Activated CD8-positive, alpha-beta T cell treated with anti-CD3 and anti-CD28 coated beads, Interleukin-2, amount 10 ng/mL, durations not matched to agents 7 days and 5 days (primary cell): ENCODE results near the gene NUP153. TPM values are rescaled to one million over a fixed set of nuclear protein-coding genes. Genes with fewer than 3 reads are reported as not detected.
"Not testable (repeated sequence)": the region's sequence is repeated elsewhere in the genome, so short reads cannot be mapped to it uniquely, and the experiment has no call there.

Experiments used
- ATAC-seq: fragments of 150-1000 bp; cut with Tn5 transposase; one replicate; pipeline ENCODE4 v1.10.0; 2021; ENCODE audit warnings: moderate library complexity
- CTCF ChIA-PET: fragments of 350-600 bp; sonication (Branson Sonifier 250); formaldehyde crosslinking; loops from one replicate; lab custom pipeline; 2021; ENCODE audit warnings: antibody characterized with exemption; lab: Charles Lee
- POLR2A ChIA-PET: fragments of 350-600 bp; sonication (Branson Sonifier 250); formaldehyde crosslinking; loops from one replicate; lab custom pipeline; 2021; ENCODE audit warnings: antibody characterized with exemption; lab: Charles Lee
- DNase-seq: peaks from one replicate; pipeline ENCODE4 v3.0.0-alpha.2; 2020
- H3K27ac Mint-ChIP-seq: one replicate; pipeline ENCODE4 v1.8.0; 2021; ENCODE audit warnings: mild to moderate bottlenecking, mixed read lengths
- H3K27me3 Mint-ChIP-seq: one replicate; pipeline ENCODE4 v1.8.0; 2021; ENCODE audit warnings: low read depth, mixed read lengths
- H3K36me3 Mint-ChIP-seq: one replicate; pipeline ENCODE4 v1.8.0; 2021; ENCODE audit warnings: low read depth, mixed read lengths
- H3K4me1 Mint-ChIP-seq: one replicate; pipeline ENCODE4 v1.8.0; 2021; ENCODE audit warnings: low read depth, mixed read lengths
- H3K4me3 Mint-ChIP-seq: one replicate; pipeline ENCODE4 v1.8.0; 2021; ENCODE audit warnings: mild to moderate bottlenecking, mixed read lengths
- H3K9me3 Mint-ChIP-seq: one replicate; pipeline ENCODE4 v1.8.0; 2022; ENCODE audit warnings: mixed read lengths; ENCODE audit not compliant: insufficient read depth
- total RNA-seq, 2 experiments: library from RNA; stranded (reverse); gene quantifications; one replicate each; pipeline ENCODE4 v1.2.3, GENCODE V29; 2021

NUP153 gene
- total RNA-seq, 2 experiments from 2014 or later, result 72.2 to 73.6 TPM

DNA sequence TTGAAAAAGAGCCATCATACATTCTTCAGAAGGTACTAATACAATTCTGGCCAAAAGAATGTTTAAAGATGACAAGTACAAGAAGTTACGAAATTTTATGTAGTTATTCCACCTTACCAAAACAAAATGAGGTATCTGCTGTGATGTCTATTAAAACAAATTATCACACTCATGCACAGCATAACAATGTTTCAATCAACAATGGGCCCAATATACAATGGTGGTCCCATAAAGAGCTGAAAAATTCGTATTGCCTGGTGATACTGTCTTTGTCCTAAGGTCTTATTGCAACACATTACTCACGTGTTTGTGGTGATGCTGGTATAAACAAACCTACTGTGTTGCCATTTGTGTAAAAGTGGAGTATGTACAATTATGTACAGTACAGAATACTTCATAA, 3.6 kb upstream of the NUP153 start:
- DNase-seq, result no peak
- Mint-ChIP-seq H3K27ac (no peak overlapping the region), H3K36me3 (peaks cover 22% of the 10 kb centered on the region), H3K9me3 (no peaks in the 10 kb centered on the region), H3K4me3 (no peak overlapping the region), H3K27me3 (no peaks in the 10 kb centered on the region), H3K4me1 (peaks cover 30% of the 10 kb centered on the region)
- ChIA-PET CTCF (no interaction called here), POLR2A (interaction anchor here (0.7 kb wide), 1 partner anchor 115 kb away, joined by 3 read pairs; no protein-coding TSS in a partner anchor)
- no peak for ATAC-seq

DNA sequence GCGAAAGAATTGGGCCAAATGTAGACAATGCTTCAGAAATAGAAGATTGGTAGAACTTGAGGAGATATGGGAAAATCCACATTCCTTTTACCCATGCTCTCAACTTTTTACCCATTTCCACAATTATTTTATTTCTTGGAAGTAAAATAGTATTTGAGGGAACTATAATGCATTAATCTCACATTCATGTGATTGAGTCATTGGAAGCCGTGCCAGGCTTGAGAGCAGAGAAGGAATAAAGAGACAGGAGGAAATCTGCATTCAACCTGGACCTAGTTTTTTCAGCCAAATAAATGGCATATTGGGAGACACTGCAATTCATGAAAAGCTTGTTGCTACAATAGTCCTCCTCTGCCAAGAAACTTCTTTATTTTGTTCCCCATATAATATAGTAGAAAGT, 2.8 kb upstream of the NUP153 start:
- Mint-ChIP-seq H3K4me1 (peaks cover 22% of the 10 kb centered on the region), H3K4me3 (no peak overlapping the region), H3K27ac (no peak overlapping the region), H3K9me3 (no peaks in the 10 kb centered on the region), H3K36me3 (peaks cover 22% of the 10 kb centered on the region), H3K27me3 (no peaks in the 10 kb centered on the region)
- DNase-seq, result no peak
- ChIA-PET POLR2A (interaction anchor here (1.0 kb wide), 1 partner anchor 12 kb away, joined by 3 read pairs; no protein-coding TSS in a partner anchor), CTCF (interaction anchor here (0.7 kb wide), 1 partner anchor 96 kb away, joined by 3 read pairs; no protein-coding TSS in a partner anchor)
- no peak for ATAC-seq

DNA sequence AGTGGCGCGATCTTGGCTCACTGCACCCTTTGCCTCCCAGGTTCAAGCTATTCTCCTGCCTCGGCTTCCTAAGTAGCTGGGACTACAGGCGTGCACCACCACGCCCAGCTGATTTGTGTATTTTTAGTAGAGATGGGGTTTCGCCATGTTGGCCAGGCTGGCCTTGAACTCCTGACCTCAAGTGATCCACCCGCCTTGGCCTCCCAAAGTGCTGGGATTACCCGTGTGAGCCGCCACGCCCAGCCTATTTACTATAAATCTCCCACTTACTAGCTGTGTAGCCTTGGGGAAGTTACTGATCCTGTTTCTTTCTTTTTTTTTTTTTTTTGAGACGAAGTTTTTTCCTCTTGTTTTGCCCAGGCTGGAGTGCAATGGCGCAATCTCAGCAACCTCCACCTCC, 1.3 kb upstream of the NUP153 start:
- not testable (repeated sequence) for DNase-seq, ATAC-seq
- POLR2A ChIA-PET, result interaction anchor here (0.6 to 3.4 kb wide), 3 partner anchors 29 to 107 kb away, joined by 3 to 39 read pairs (median 4); partner anchors contain the start of gene FAM8A1

DNA sequence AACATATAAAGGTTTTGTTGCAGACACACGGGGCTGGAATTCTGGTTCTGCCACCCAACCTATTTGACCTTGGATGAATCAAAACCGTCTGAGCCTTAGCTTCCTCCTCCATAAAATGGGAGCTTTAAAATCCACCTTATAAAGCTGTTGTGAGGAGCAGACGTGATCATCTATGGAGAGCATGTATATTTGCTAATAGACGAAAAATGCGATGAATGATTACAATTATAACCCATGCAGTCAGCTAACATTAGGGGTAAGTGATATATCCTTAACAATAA, 586 bp upstream of the NUP153 start:
- H3K27me3 Mint-ChIP-seq, result no peaks in the 10 kb centered on the region
- CTCF ChIA-PET, result interaction anchor here (1.1 to 1.9 kb wide), 6 partner anchors 8 to 122 kb away, joined by 3 to 7 read pairs (median 4); no protein-coding TSS in a partner anchor

More for the DNA sequence above, 1.3 kb upstream of the NUP153 start:
- not testable (repeated sequence) for H3K27ac Mint-ChIP-seq, H3K27me3 Mint-ChIP-seq, H3K9me3 Mint-ChIP-seq, H3K4me3 Mint-ChIP-seq
- Mint-ChIP-seq H3K4me1 (peaks cover 22% of the 10 kb centered on the region), H3K36me3 (peaks cover 29% of the 10 kb centered on the region)
- CTCF ChIA-PET, result interaction anchor here (1.2 to 1.5 kb wide), 3 partner anchors 10 to 123 kb away, joined by 3 to 4 read pairs (median 3); no protein-coding TSS in a partner anchor

DNA sequence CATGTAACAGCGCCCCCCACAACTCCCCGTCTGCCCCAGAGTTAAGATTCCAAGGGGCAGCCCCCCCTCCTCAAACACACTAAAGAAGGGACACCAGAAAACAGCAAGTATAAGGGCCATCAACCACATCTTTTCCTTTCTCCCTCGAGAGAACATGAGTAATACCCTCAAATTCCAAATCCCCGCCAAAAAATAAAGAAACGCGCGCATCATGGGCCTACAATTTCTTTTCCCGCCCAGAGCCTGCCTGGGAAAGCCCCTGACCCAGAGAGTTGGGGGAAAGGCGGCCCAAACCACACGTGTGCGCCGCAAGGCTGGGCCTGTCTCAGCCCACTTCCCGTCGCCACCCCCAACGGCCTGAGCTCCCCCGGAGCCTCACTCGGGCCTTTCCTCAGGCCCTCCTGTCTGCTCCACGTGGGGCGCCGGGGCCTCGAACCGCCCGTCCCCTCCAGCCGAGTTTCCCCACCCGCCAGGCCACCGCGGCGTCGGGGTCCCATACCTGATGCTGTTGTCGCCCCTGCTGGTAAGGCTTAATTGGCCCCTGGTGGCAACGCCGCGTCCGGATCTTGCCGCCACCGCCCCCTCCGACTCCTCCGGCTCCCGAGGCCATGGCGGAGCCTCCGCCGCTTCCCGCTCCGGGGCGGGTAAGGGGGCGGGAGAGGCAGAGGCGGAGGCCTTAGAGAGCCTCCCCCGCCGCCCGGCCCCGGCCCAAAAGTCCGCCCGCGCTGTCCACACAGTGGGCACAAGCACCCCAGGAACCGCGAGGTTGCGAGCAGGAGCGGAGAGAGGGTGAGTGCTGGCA, 746 bp downstream of the NUP153 start:
- ATAC-seq (peak; percentile 70), DNase-seq (peak; percentile 91)
- peaks cover 37% of the 10 kb centered on the region for H3K4me1 Mint-ChIP-seq
- H3K36me3 Mint-ChIP-seq, result peaks cover 32% of the 10 kb centered on the region
- CTCF ChIA-PET, result interaction anchor here (1.2 to 1.9 kb wide), 2 partner anchors 9 to 98 kb away, joined by 3 to 7 read pairs; no protein-coding TSS in a partner anchor
- H3K4me3 Mint-ChIP-seq, result peak overlapping the region; percentile 85
- H3K9me3 Mint-ChIP-seq, result no peaks in the 10 kb centered on the region
- no peaks in the 10 kb centered on the region for H3K27me3 Mint-ChIP-seq
- POLR2A ChIA-PET, result interaction anchor here (0.6 to 3.4 kb wide), 15 partner anchors 8 to 1573 kb away, joined by 3 to 39 read pairs (median 3); partner anchors contain the start of gene FAM8A1
- H3K27ac Mint-ChIP-seq, result peak overlapping the region; percentile 96

More for the DNA sequence above, 586 bp upstream of the NUP153 start:
- peak overlapping the region; percentile 85 for H3K4me3 Mint-ChIP-seq
- no peak for DNase-seq
- H3K27ac Mint-ChIP-seq, result peak overlapping the region; percentile 96
- no peak for ATAC-seq
- POLR2A ChIA-PET, result interaction anchor here (0.6 to 3.4 kb wide), 15 partner anchors 8 to 1575 kb away, joined by 3 to 39 read pairs (median 4); partner anchors contain the start of genes FAM8A1, KDM1B and TPMT
- H3K9me3 Mint-ChIP-seq, result no peaks in the 10 kb centered on the region
- H3K4me1 Mint-ChIP-seq, result peaks cover 25% of the 10 kb centered on the region
- peaks cover 29% of the 10 kb centered on the region for H3K36me3 Mint-ChIP-seq

DNA sequence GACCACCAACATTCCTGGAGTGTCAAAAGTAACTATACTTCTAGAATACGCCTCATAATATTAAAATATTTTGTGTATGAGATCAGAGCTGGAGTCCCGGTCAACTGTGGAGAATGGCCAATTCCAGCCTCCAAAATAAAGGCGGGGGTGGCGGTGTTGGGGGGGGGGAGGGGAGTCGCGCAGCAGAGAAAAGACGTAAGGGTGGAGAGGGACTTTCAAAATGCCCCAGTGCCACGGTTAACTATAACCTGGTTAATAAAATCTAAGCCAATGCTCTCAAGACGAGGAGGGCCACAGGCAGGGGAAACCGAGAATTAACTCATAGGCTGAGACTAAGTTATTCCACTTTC, 1.3 kb downstream of the NUP153 start:
- peaks cover 43% of the 10 kb centered on the region for H3K4me1 Mint-ChIP-seq
- ChIA-PET CTCF (interaction anchor here (1.2 kb wide), 1 partner anchor 98 kb away, joined by 3 read pairs; no protein-coding TSS in a partner anchor), POLR2A (interaction anchor here (0.6 to 3.4 kb wide), 11 partner anchors 8 to 560 kb away, joined by 3 to 39 read pairs (median 3); partner anchors contain the start of gene FAM8A1)
- H3K4me3 Mint-ChIP-seq, result peak overlapping the region; percentile 85
- H3K27me3 Mint-ChIP-seq, result no peaks in the 10 kb centered on the region
- peak overlapping the region; percentile 96 for H3K27ac Mint-ChIP-seq
- no peaks in the 10 kb centered on the region for H3K9me3 Mint-ChIP-seq
- no peak for DNase-seq
- ATAC-seq, result no peak
- peaks cover 31% of the 10 kb centered on the region for H3K36me3 Mint-ChIP-seq

DNA sequence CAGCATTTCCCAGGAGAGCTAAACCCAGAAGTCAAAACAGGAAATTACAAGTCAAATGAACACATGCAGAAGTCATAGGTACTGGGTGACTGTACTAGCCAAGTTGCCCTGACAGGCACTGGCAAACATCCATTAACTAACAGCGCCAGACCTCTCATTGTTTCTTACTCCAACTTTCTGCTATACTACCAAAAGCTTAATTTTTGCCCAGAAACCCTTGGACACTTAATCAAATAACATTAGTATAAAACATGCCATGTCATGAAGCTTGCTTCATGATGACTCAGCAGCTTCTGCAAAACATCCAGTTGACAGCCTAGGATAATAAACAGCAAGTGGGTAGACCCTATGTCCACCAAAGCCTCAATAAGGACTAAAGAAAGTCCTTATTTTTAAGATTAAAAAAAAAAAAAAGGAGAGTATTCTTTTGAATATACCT, 3.5 kb downstream of the NUP153 start:
- CTCF ChIA-PET, result interaction anchor here (3.2 to 4.6 kb wide), 3 partner anchors 12 to 101 kb away, joined by 17 to 47 read pairs (median 33); no protein-coding TSS in a partner anchor
- Mint-ChIP-seq H3K27ac (peak overlapping the region; percentile 96), H3K36me3 (peaks cover 23% of the 10 kb centered on the region), H3K4me3 (peak overlapping the region; percentile 78), H3K4me1 (peaks cover 49% of the 10 kb centered on the region), H3K27me3 (no peaks in the 10 kb centered on the region), H3K9me3 (no peaks in the 10 kb centered on the region)
- no peak for ATAC-seq
- DNase-seq, result peak; percentile 25
- POLR2A ChIA-PET, result interaction anchor here (0.6 to 2.8 kb wide), 4 partner anchors 12 to 549 kb away, joined by 3 to 20 read pairs (median 8); partner anchors contain the start of gene FAM8A1

DNA sequence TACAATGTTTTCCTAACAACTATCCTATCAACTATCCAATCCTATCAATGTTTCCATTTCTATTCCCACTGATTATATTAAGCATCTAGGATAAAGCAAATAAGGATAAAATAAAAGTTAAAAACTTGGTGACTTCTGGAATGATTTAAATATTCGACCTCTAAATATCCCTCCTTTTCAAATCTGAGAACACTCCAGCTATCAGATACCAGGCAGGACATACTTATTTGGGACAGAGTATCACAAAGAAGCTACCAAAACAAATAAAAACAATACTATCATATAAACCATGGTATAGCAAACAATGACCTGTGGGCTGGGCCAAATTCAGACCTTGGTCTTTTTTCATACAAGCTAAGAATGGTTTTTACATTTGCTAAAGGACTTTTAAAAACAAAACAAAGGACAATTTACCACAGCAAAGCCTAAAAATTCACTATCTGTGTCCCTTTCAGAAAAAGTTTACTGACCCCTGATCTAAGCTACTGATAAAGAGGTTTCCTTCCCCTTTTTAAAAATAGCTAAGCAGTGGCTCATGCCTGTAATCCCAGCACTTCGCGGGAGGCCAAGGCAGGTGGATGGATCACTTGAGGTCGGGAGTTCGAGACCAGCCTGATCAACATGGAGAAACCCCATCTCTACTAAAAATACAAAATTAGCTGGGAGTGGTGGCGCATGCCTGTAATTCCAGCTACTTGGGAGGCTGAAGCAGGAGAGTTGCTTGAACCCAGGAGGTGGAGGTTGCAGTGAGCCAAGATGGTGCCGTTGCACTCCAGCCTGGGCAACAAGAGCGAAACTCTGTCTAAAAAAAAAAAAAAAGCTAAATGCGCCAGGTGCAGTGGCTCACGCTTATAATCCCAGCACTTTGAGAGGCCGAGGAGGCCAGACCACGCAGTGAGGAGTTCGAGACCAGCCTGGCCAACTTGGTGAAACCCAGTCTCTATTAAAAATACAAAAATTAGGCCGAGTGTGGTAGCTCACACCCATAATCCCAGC, 6.0 kb downstream of the NUP153 start:
- H3K9me3 Mint-ChIP-seq, result no peaks in the 10 kb centered on the region
- DNase-seq (no peak), ATAC-seq (no peak)
- no peaks in the 10 kb centered on the region for H3K27me3 Mint-ChIP-seq
- peak overlapping the region; percentile 46 for H3K27ac Mint-ChIP-seq
- H3K4me3 Mint-ChIP-seq, result no peak overlapping the region
- POLR2A ChIA-PET, result interaction anchor here (0.6 to 2.8 kb wide), 3 partner anchors 10 to 100 kb away, joined by 3 to 20 read pairs (median 5); partner anchors contain the start of gene FAM8A1
- peaks cover 26% of the 10 kb centered on the region for H3K36me3 Mint-ChIP-seq
- CTCF ChIA-PET, result interaction anchor here (0.6 to 4.6 kb wide), 11 partner anchors 9 to 104 kb away, joined by 3 to 47 read pairs (median 6); partner anchors contain the start of gene FAM8A1
- H3K4me1 Mint-ChIP-seq, result peaks cover 51% of the 10 kb centered on the region

DNA sequence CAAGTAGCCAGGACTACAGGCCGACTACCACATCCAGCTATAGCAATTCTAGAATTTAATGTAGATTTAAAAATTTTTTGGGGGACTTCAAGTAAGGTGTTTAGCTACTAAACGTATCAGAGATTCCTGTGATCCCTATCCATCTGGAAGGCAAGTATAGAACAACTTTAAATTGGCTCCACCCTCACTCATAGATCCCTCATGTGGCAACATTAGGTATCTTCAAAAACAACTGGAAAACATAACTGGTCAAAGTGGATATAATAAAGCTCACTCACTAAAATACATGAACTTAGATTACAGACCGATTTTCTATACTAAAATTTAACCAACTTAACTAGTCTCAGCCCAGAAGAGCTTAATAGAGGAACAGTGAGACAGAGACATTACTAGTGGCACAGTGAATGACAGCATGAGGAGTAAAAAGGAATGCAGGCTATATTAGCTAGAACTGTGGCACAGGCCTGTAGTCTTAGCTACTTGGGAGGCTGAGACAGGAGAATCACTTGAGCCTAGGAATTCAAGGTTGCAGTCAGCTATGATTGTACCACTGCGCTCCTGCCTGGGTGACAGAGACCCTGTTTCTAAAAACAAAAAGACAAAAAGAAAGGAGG, 14.7 kb downstream of the NUP153 start:
- Mint-ChIP-seq H3K4me1 (peaks cover 36% of the 10 kb centered on the region), H3K27ac (peak overlapping the region; percentile 24), H3K4me3 (no peak overlapping the region), H3K9me3 (no peaks in the 10 kb centered on the region), H3K27me3 (no peaks in the 10 kb centered on the region), H3K36me3 (peaks cover 28% of the 10 kb centered on the region)
- ATAC-seq, result no peak
- ChIA-PET POLR2A (no interaction called here), CTCF (interaction anchor here (1.1 to 5.2 kb wide), 4 partner anchors 10 to 112 kb away, joined by 3 to 47 read pairs (median 8); partner anchors contain the start of gene NUP153)
- DNase-seq, result no peak

DNA sequence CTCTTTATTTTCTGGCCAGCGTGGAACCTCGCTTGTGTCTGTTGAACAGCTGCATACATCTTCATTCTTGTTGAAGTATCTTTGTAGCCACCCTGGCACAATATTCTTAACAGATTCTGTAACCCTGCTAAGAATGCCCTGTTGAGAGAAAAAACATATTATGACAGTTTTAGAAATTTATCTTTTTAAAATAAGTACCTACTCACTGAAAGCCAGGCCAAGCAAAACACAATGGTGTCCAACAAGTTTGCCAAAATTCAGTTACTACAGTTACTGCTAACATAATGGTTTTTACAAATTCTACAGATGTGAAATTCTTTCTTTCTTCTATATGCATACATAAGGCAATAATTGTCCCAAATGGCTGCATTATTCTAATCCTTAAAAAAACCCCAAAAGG, 18.2 kb downstream of the NUP153 start:
- CTCF ChIA-PET, result no interaction called here
- POLR2A ChIA-PET, result interaction anchor here (2.9 kb wide), 1 partner anchor 18 kb away, joined by 7 read pairs; the partner anchor contains the start of gene NUP153
- DNase-seq (no peak), ATAC-seq (no peak)
- Mint-ChIP-seq H3K4me3 (no peak overlapping the region), H3K36me3 (peaks cover 40% of the 10 kb centered on the region), H3K27ac (no peak overlapping the region), H3K27me3 (no peaks in the 10 kb centered on the region), H3K4me1 (peaks cover 38% of the 10 kb centered on the region), H3K9me3 (no peaks in the 10 kb centered on the region)
